GM19239 (cell line): ENCODE measurements around the gene TNS3.
"Not testable (repeated sequence)": the region's sequence is repeated elsewhere in the genome, so short reads cannot be mapped to it uniquely, and the experiment has no call there.

Source experiments
- DNase-seq: peaks from one replicate; pipeline ENCODE4 v3.0.0; 2011; ENCODE audit warnings: low spot score; ENCODE audit not compliant: insufficient read length
- FAIRE-seq: peaks from 2 replicates; lab custom pipeline; 2011; peaks lifted over from hg19 to GRCh38; lab: Jason Lieb, UNC

Gene TNS3

GRCh38 chr7:47478926-47479711, 102.8 kb downstream of the TNS3 start:
- DNase-seq (no peak), FAIRE-seq (no peak)

GRCh38 chr7:47478017-47478344, 103.9 kb downstream of the TNS3 start:
- FAIRE-seq (no peak), DNase-seq (no peak)

GRCh38 chr7:47477191-47478016, 104.5 kb downstream of the TNS3 start:
- DNase-seq (no peak), FAIRE-seq (no peak)

GRCh38 chr7:47475880-47476227, 106.1 kb downstream of the TNS3 start:
- DNase-seq, result no peak

GRCh38 chr7:47474937-47475879, 106.7 kb downstream of the TNS3 start:
- DNase-seq, result peak; percentile 49
- FAIRE-seq, result no peak

More at GRCh38 chr7:47475880-47476227, 106.1 kb downstream of the TNS3 start:
- no peak for FAIRE-seq

GRCh38 chr7:47474211-47474936, 107.5 kb downstream of the TNS3 start:
- DNase-seq, result no peak
- FAIRE-seq, result no peak

GRCh38 chr7:47473499-47474210, 108.3 kb downstream of the TNS3 start:
- FAIRE-seq (no peak), DNase-seq (no peak)

- DNase-seq, result no peak
Observed at GRCh38 chr7:47472444-47473157, 109.3 kb downstream of the TNS3 start.

GRCh38 chr7:47471831-47472230, 110.1 kb downstream of the TNS3 start:
- no peak for FAIRE-seq
- DNase-seq, result no peak

More at GRCh38 chr7:47472444-47473157, 109.3 kb downstream of the TNS3 start:
- no peak for FAIRE-seq

GRCh38 chr7:47471358-47471703, 110.6 kb downstream of the TNS3 start:
- no peak for FAIRE-seq

GRCh38 chr7:47470567-47471357, 111.1 kb downstream of the TNS3 start:
- DNase-seq, result no peak

More at GRCh38 chr7:47471358-47471703, 110.6 kb downstream of the TNS3 start:
- no peak for DNase-seq

GRCh38 chr7:47469846-47470245, 112.1 kb downstream of the TNS3 start:
- not testable (repeated sequence) for FAIRE-seq, DNase-seq

More at GRCh38 chr7:47470567-47471357, 111.1 kb downstream of the TNS3 start:
- no peak for FAIRE-seq

- DNase-seq, result no peak
- FAIRE-seq, result no peak
Observed at GRCh38 chr7:47466832-47467231, 115.1 kb downstream of the TNS3 start.

GRCh38 chr7:47465191-47465590, 116.7 kb downstream of the TNS3 start:
- no peak for FAIRE-seq

GRCh38 chr7:47464266-47464665, 117.6 kb downstream of the TNS3 start:
- FAIRE-seq (no peak), DNase-seq (no peak)

More at GRCh38 chr7:47465191-47465590, 116.7 kb downstream of the TNS3 start:
- DNase-seq, result no peak

GRCh38 chr7:47461746-47462145, 120.2 kb downstream of the TNS3 start:
- DNase-seq (no peak), FAIRE-seq (no peak)

GRCh38 chr7:47461161-47461560, 120.8 kb downstream of the TNS3 start:
- FAIRE-seq (no peak), DNase-seq (no peak)
